Muscle of back (tissue), 11 donors: Measurements from ENCODE around the gene KLHDC9. TPM values are rescaled to one million over a fixed set of nuclear protein-coding genes. Genes with fewer than 3 reads are reported as not detected.

Source experiments
- DNase-seq, 3 donors: peaks; one replicate each; pipeline versions ENCODE4 v3.0.0 to v3.0.0-alpha.2; 2013
- polyA plus RNA-seq, 10 donors: library from polyadenylated mRNA; unstranded; fragments of 120-200 nt; gene quantifications; one replicate each; pipeline ENCODE4 v1.2.1, GENCODE V29; 2013; ENCODE audit not compliant: insufficient read length in 10 of 10

Gene KLHDC9
- polyA plus RNA-seq, 10 donors, result 0.43 to 1.8 (median 0.89) TPM

- DNase-seq, result no peak
These were observed 23.3 kb upstream of the KLHDC9 start for GRCh38 chr1:161074676-161075368.

GRCh38 chr1:161076410-161076809 lies 21.8 kb upstream of the KLHDC9 start:
- DNase-seq, result no peak

GRCh38 chr1:161077426-161077825 lies 20.7 kb upstream of the KLHDC9 start:
- DNase-seq, result no peak

- no peak for DNase-seq
These were observed 18.6 kb upstream of the KLHDC9 start for GRCh38 chr1:161079436-161080110.

DNA sequence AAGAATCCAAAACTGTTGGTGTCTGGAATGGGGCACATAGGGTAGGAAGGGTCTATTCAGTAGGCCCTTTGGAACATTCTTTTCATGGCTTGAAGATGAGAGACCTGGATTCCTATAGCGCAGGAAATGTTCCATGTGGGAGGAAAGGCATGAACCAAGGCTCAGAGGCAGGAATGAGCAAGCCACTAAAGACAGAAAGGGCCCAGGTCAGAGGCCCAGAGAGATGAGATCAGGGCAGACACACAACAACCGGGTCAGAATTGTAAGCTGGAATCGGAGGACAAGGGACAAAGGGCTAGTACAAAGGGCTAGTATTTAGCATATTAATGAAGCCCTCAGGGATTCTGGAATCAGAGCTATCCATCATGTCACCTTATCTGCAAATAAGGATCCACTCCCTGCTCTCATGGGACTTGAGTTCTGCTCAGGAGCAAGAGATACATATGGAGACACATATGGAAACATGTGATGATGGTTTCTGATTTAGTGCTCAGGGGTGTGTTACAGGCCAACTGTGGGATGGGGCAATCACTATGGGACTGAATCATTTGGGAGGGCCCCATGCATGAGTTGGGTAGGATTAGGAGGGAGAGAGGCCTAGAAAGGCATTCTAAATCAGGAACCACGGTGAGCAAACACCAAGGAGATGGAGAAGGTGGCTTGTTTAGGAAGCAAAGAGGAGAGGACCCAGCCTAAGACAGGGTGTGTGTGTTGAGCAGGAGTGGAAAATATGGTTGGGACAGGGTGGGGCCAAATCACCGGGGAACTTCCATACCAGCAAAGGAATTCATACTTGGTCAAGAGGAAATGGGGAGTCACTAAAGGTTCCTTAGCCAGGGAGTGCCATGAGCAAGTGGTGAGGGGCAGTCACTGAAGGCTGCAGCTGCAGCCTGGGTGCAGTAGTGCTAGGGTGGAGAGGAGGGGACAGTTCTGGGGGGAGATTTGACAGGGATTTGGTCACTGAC lies 17.4 kb upstream of the KLHDC9 start:
- DNase-seq, result no peak

DNA sequence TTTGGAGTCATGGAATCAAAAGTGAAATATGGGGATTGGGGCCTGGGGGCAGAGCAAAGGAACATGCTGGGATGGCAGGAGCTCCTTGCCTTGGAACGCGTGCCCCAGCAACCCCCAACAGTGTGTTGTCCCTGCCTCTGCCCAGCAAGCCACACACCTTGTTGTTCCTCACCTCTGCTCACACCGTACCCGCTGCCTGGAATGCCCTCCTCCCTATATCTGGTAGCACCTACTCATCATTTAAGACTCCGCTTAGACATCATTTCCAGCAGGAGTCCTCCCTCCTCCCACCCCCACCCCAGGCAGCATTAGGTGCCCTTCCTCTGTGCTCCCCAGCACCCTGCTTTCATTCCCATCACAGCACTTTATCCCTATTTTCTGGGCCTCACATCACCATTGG lies 16.6 kb upstream of the KLHDC9 start:
- DNase-seq, result no peak

GRCh38 chr1:161082483-161082882 lies 15.7 kb upstream of the KLHDC9 start:
- DNase-seq, result no peak

DNA sequence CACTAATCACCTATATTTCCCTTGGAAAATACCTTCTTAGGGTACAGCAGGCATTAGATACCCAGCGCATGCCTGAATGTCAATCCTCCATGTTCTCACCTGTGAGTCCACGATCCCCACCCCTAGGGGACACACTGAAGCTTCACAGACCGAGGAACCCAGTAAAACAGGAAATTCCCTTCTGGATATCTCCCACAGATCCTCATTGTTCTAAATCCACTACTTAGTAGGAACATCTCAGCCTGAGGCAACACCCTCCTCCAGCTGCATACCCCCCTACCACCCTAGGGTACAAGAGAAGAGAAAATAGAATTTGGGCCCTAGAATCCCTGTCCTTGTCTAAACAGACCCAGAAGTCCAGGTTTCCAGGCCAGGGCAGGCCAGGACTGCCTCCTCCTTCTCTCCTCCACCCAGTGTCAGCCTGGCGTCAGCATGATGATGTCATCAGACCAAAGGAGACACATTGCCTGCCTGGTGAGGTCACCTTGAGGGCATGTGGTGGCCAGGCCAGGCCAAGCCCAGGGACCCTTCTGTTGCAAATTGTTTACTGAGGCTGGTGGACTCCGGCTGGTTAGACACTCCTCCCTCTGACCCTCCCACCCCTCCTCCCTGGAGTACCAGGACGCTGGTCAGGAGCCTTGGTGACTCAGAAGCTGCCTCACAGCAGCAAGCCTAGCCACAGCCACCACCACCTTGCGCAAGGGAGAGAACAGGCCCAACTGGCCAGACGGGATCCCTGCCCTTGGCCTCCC lies 15.0 kb upstream of the KLHDC9 start:
- peak in 1 of 3 donors; percentile 48 for DNase-seq

- no peak for DNase-seq
These were observed 14.2 kb upstream of the KLHDC9 start for GRCh38 chr1:161083748-161084596.

DNA sequence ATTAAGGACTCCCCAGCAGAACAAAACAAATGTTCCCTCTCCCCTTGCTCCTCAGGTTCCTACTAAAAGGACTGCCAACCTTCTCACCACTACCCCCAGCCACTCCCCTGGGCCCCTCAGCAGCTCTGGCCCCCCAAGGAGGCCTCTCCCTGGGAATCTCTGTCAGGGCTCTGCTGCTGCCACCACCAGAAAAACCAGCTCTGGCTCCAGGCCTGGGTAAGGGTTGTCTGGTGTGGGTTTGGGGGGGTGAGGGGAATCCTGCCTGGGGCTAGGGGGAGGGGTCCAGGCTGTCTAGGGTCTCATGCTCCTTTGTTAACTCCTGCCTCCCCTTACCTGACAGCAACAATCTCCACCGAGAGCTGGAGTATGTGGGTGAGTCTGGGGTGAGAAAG lies 13.6 kb upstream of the KLHDC9 start:
- DNase-seq, result no peak

- DNase-seq, result no peak
These were observed 13.0 kb upstream of the KLHDC9 start for GRCh38 chr1:161085165-161085564.

GRCh38 chr1:161086457-161086856 lies 11.7 kb upstream of the KLHDC9 start:
- DNase-seq, result no peak

DNA sequence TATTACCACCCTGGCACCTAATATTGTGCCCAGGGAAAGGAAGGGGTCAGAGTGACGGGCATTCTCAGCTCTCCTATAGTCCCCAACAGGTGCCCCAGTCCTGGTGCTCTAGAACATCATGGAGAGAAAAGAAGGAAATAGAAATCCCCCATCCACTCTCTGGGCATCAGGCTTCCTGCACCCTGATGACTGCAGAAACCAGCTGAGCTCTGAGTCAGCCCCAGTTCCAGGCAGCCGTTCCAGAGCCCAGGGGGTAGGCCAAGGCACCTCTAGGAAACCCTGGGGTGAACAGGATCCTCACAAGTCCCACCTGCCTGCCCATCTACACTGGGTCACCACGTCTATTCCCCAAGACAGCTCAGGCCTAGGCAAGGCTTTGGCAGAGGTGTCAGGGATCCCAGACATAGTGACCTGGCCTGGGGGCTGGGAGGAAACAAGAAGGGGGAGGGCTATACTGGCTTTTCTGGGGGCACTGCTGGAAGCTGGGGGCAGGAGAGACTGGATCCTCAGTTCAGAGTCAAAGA lies 9.5 kb upstream of the KLHDC9 start:
- no peak for DNase-seq

DNA sequence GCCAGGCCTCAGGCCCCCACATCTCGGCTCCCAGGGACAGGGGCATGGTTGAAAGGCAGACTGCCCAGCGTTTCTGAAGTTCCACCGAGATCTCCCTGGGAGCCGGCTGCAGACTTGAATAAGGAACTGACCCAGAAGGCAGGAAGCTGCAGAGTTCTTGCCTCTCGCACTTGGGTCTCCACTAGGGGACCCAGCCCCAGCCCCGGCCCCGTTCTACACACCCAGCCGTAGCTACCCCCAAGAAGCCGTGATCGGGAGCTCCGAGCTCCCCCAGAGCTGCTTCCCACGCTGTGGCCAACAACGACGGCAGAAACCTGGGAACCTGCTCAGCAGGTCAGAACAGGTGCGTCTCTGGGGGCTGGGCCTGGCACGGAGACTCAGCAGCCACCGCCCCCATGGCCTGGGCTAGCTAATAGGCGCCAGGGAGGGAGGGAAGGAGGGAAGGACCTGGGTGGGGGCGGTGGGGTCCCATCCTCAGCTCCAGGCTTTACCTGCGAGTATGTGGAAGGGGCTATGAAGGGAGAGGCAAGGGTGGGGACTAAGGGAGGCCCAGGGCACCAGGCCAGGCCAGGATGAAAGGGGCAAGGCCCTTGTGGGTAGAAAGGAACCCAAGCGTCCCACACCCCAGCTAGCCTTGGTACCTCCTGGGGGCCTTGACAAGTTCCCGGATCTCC lies 8.8 kb upstream of the KLHDC9 start, which contains the start of gene NECTIN4:
NECTIN4 (minus strand) TSS at position 308 of the 674 bp plus-strand sequence; CDS start at position 46, 262 bp downstream.
- DNase-seq, result no peak

GRCh38 chr1:161089938-161090337 lies 8.2 kb upstream of the KLHDC9 start:
- DNase-seq, result no peak

- DNase-seq, result no peak
These were observed 7.5 kb upstream of the KLHDC9 start for GRCh38 chr1:161090617-161091016.

- DNase-seq, result no peak
These were observed 7.1 kb upstream of the KLHDC9 start for GRCh38 chr1:161091093-161091492.

- DNase-seq, result no peak
These were observed 6.2 kb upstream of the KLHDC9 start for GRCh38 chr1:161091796-161092507.

GRCh38 chr1:161092621-161093028 lies 5.5 kb upstream of the KLHDC9 start:
- DNase-seq, result no peak
